Endothelial cell of umbilical vein (primary cell): ENCODE measurements around the gene DAB1. TPM values are rescaled to one million over a fixed set of nuclear protein-coding genes. Genes with fewer than 3 reads are reported as not detected.

ENCODE experiments used
- BruUV-seq: library from RNA; stranded (reverse); fragments of 400-500 nt; replicated peaks from 2 replicates; lab custom pipeline; 2021; lab: Mats Ljungman, UMichigan
- CTCF ChIA-PET: fragments of 300-600, 350-600 bp; sonication (Branson Sonifier 250); formaldehyde crosslinking; loops from one replicate; lab custom pipeline; 2021; ENCODE audit warnings: antibody characterized with exemption, inconsistent platforms; lab: Charles Lee
- POLR2A ChIA-PET: fragments of 300-600, 350-600 bp; sonication (Branson Sonifier 250); formaldehyde crosslinking; loops from one replicate; lab custom pipeline; 2021; ENCODE audit warnings: antibody characterized with exemption, inconsistent platforms; lab: Charles Lee
- DNase-seq: peaks from one replicate; pipeline ENCODE4 v3.0.0-alpha.2; 2011; ENCODE audit warnings: low read depth, low spot score
- FAIRE-seq: peaks from 2 replicates; lab custom pipeline; 2011; peaks lifted over from hg19 to GRCh38; lab: Jason Lieb, UNC
- H2AFZ ChIP-seq: 2 replicates; pipeline ENCODE4 v1.6.0; 2012; ENCODE audit warnings: low read depth, low read length, control low read depth, inconsistent platforms
- H3K27ac ChIP-seq: 2 replicates; pipeline ENCODE4 v1.5.1; 2011; ENCODE audit warnings: low read depth, mild to moderate bottlenecking, control low read depth, low read length, moderate library complexity; ENCODE audit not compliant: insufficient read depth
- H3K27me3 ChIP-seq, 2 experiments: 2 replicates each; pipeline versions ENCODE4 v1.6.0 to v1.6.1; 2011; ENCODE audit warnings: low read length in 2 of 2, mixed read lengths in 1 of 2; ENCODE audit not compliant: control insufficient read depth in 2 of 2, insufficient read depth in 2 of 2
- H3K36me3 ChIP-seq, 2 experiments: 2 replicates in 1 of 2; 3 replicates in 1 of 2; pipeline ENCODE4 v1.5.1; 2011; ENCODE audit warnings: low read length in 2 of 2, mild to moderate bottlenecking in 1 of 2, moderate library complexity in 1 of 2; ENCODE audit not compliant: control insufficient read depth in 2 of 2, insufficient read depth in 2 of 2; ENCODE audit errors: extremely low read depth in 1 of 2
- H3K4me1 ChIP-seq: 3 replicates; pipeline ENCODE4 v1.5.1; 2011; ENCODE audit warnings: mild to moderate bottlenecking, low read length; ENCODE audit not compliant: control insufficient read depth, insufficient read depth; ENCODE audit errors: extremely low read depth
- H3K4me2 ChIP-seq: 2 replicates; pipeline ENCODE4 v1.6.1; 2011; ENCODE audit warnings: low read length, control low read depth, mixed read lengths; ENCODE audit not compliant: insufficient read depth
- H3K4me3 ChIP-seq, 3 experiments: fragments of 200-600 bp in 1 of 3; sonication (generic), shearing (Covaris generic) in 1 of 3; replicated peaks in 1 of 3; 2 replicates each; pipeline ENCODE4 v1.5.1; 2011 to 2016; ENCODE audit warnings: control low read depth in 3 of 3, low read length in 3 of 3, mild to moderate bottlenecking in 2 of 3, inconsistent platforms in 1 of 3, low read depth in 1 of 3, moderate library complexity in 1 of 3; ENCODE audit not compliant: insufficient read depth in 1 of 3
- H3K79me2 ChIP-seq: 2 replicates; pipeline ENCODE4 v1.6.0; 2012; ENCODE audit warnings: low read length, inconsistent platforms; ENCODE audit not compliant: control insufficient read depth, insufficient read depth
- H3K9ac ChIP-seq: replicated peaks from 2 replicates; pipeline ENCODE3; 2011; ENCODE audit warnings: low read length, control low read depth; ENCODE audit not compliant: insufficient read depth; ENCODE audit errors: extremely low read depth
- H3K9me1 ChIP-seq: replicated peaks from 3 replicates; pipeline ENCODE4 v1.6.0; 2011; ENCODE audit warnings: mild to moderate bottlenecking, low read length; ENCODE audit not compliant: control insufficient read depth, insufficient read depth; ENCODE audit errors: extremely low read depth
- H3K9me3 ChIP-seq: replicated peaks from 2 replicates; pipeline ENCODE4 v1.5.1; 2012; ENCODE audit warnings: low read length, inconsistent platforms; ENCODE audit not compliant: control insufficient read depth, insufficient read depth
- H4K20me1 ChIP-seq: replicated peaks from 2 replicates; pipeline ENCODE3; 2011; ENCODE audit warnings: mild to moderate bottlenecking, low read length; ENCODE audit not compliant: control insufficient read depth, insufficient read depth; ENCODE audit errors: extremely low read depth
- EZH2 ChIP-seq: IDR thresholded peaks from 2 replicates; pipeline ENCODE4 v1.6.1; 2012; ENCODE audit warnings: borderline replicate concordance, low read depth, mild to moderate bottlenecking, moderate library complexity, low read length, inconsistent platforms; ENCODE audit not compliant: severe bottlenecking
- FOS ChIP-seq: IDR thresholded peaks from 2 replicates; pipeline ENCODE4 v1.6.1; 2011; ENCODE audit warnings: mild to moderate bottlenecking, low read length, moderate library complexity, borderline replicate concordance; ENCODE audit not compliant: insufficient read depth
- JUN ChIP-seq: IDR thresholded peaks from 2 replicates; pipeline ENCODE4 v1.6.1; 2011; ENCODE audit warnings: borderline replicate concordance, low read depth; ENCODE audit not compliant: insufficient read length, insufficient read depth
- MYC ChIP-seq: IDR thresholded peaks from one replicate; pipeline ENCODE4 v1.6.1; 2011; ENCODE audit warnings: mild to moderate bottlenecking, low read depth, low read length
- POLR2A ChIP-seq: IDR thresholded peaks from 2 replicates; pipeline ENCODE4 v1.6.1; 2012; ENCODE audit warnings: low read depth, mild to moderate bottlenecking, control low read depth, low read length
- POLR2AphosphoS5 ChIP-seq: IDR thresholded peaks from 2 replicates; pipeline ENCODE4 v1.6.1; 2012; ENCODE audit warnings: low read depth, mild to moderate bottlenecking, control low read depth, low read length, moderate library complexity; ENCODE audit not compliant: insufficient read depth
- dilution Hi-C: fragments of 300-500 bp; cut with MboI; formaldehyde crosslinking; loops from one replicate; pipeline ENCODE4 v1.15.0; 2019; ENCODE audit warnings: low sequenced_read_pairs; ENCODE audit not compliant: extremely low pct_ligation_motif_present
- intact Hi-C: fragments of 100-400 bp; cut with micrococcal nuclease; formaldehyde crosslinking; loops from one replicate; pipeline ENCODE4 v1.10.0; 2022
- polyA plus RNA-seq, 4 experiments: library from polyadenylated mRNA; depleted of rRNA in 3 of 4; stranded (reverse) in 3 of 4; unstranded in 1 of 4; fragments of >200 nt; gene quantifications; 2 replicates each; pipeline versions ENCODE4 v1.2.1 to v1.2.3, GENCODE V29; 2011 to 2012; ENCODE audit warnings: missing spikeins in 1 of 4
- total RNA-seq: library from RNA; stranded (reverse); gene quantifications from 2 replicates; pipeline ENCODE4 v1.2.3, GENCODE V29; 2021
- TF ChIP-seq, protein P1 (sequence below), 2 donors: IDR thresholded peaks; 1 replicate in 1 of 2; 2 replicates in 1 of 2; pipeline ENCODE4 v1.5.1; 2011; ENCODE audit warnings: low read length in 2 of 2, mild to moderate bottlenecking in 2 of 2, moderate library complexity in 2 of 2, control low read depth in 1 of 2, inconsistent platforms in 1 of 2, low read depth in 1 of 2; ENCODE audit not compliant: insufficient read depth in 1 of 2; ENCODE audit errors: extremely low read depth in 1 of 2
- TF ChIP-seq, protein P2 (sequence below): IDR thresholded peaks from 2 replicates; pipeline ENCODE4 v1.6.1; 2011; ENCODE audit not compliant: insufficient read depth, insufficient read length

Gene DAB1
- total and polyA plus RNA-seq, 2 donors (not counting 3 experiments of a cell fraction or from before 2014, with no cell fraction given): not detected

DNA sequence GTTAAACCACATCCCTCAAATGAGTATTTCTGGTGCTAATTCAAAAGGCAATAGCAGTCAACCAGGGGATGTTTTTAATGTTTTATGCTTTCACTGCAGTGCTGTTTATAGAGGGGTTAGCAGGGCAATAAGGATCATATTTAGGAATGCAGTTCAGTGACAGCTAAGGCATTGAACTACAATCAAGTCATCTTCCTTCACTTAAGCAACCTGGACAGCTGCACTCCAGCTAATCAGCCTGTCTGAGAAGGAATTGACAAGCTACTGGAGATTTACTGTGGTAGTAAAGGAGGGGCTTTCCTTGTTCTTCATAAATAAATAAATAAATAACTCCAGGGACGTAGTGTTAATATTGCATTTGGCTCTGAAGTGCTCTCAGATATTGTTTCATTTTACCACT is 93.9 kb downstream of the DAB1 start:
- Histone ChIP-seq H3K27ac (no peak overlapping the region), H2AFZ (no peak overlapping the region), H3K79me2 (no peaks in the 10 kb centered on the region), H3K9ac (no peak overlapping the region), H3K4me1 (no peaks in the 10 kb centered on the region), H3K4me3 (no peak overlapping the region), H3K9me1 (no peaks in the 10 kb centered on the region), H3K36me3 (no peaks in the 10 kb centered on the region), H3K27me3 (no peaks in the 10 kb centered on the region), H3K4me2 (no peak overlapping the region), H4K20me1 (no peaks in the 10 kb centered on the region), H3K9me3 (no peaks in the 10 kb centered on the region)
- TF ChIP-seq, protein P1, sequence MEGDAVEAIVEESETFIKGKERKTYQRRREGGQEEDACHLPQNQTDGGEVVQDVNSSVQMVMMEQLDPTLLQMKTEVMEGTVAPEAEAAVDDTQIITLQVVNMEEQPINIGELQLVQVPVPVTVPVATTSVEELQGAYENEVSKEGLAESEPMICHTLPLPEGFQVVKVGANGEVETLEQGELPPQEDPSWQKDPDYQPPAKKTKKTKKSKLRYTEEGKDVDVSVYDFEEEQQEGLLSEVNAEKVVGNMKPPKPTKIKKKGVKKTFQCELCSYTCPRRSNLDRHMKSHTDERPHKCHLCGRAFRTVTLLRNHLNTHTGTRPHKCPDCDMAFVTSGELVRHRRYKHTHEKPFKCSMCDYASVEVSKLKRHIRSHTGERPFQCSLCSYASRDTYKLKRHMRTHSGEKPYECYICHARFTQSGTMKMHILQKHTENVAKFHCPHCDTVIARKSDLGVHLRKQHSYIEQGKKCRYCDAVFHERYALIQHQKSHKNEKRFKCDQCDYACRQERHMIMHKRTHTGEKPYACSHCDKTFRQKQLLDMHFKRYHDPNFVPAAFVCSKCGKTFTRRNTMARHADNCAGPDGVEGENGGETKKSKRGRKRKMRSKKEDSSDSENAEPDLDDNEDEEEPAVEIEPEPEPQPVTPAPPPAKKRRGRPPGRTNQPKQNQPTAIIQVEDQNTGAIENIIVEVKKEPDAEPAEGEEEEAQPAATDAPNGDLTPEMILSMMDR (IDR thresholded peaks at IDR 0.05; ENCODE audit: extremely low read depth in 1 of 2, insufficient read depth in 1 of 2, low read depth in 1 of 2, low read length in 2 of 2): no peak
- TF ChIP-seq EZH2: no peak
- no peak for TF ChIP-seq POLR2A
- TF ChIP-seq FOS: no peak
- TF ChIP-seq JUN: no peak
- TF ChIP-seq, protein P2, sequence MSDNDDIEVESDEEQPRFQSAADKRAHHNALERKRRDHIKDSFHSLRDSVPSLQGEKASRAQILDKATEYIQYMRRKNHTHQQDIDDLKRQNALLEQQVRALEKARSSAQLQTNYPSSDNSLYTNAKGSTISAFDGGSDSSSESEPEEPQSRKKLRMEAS: no peak
- no peak for TF ChIP-seq MYC
- no peak for TF ChIP-seq POLR2AphosphoS5
- BruUV-seq: no TSS peak
- DNase-seq (no peak), FAIRE-seq (no peak)
- ChIA-PET CTCF (no interaction called here), POLR2A (no interaction called here)
- dilution Hi-C loops: no loop called here
- intact Hi-C loops: no loop called here
